Activated CD4-positive, CD25-positive, alpha-beta regulatory T cell treated with anti-CD3 and anti-CD28 coated beads, Interleukin-2, amount 50 U/mL, for 24 hours (primary cell): Measurements from ENCODE around the gene POLR2J2.
"Not testable (repeated sequence)": the region's sequence is repeated elsewhere in the genome, so short reads cannot be mapped to it uniquely, and the experiment has no call there.

Experiments used
- ATAC-seq, 2 donors: fragments of 150-1000 bp; cut with Tn5 transposase; one replicate each; pipeline ENCODE4 v1.10.0; 2021; ENCODE audit warnings: mild to moderate bottlenecking in 1 of 2, moderate library complexity in 1 of 2

The POLR2J2 gene

GRCh38 chr7:102667523-102667922 lies 3.9 kb downstream of the POLR2J2 start:
- not testable (repeated sequence) for ATAC-seq

GRCh38 chr7:102666850-102667249 lies 4.6 kb downstream of the POLR2J2 start:
- not testable (repeated sequence) for ATAC-seq

- not testable (repeated sequence) for ATAC-seq
These were observed 6.7 kb downstream of the POLR2J2 start for GRCh38 chr7:102664765-102665164.

GRCh38 chr7:102649924-102650323 lies 21.5 kb downstream of the POLR2J2 start, which contains the start of gene SPDYE2B:
TSS of gene SPDYE2B (plus strand) at chr7:102650319. CDS start at chr7:102652349, 2,030 bp downstream.
- ATAC-seq: not testable (repeated sequence)

GRCh38 chr7:102647813-102648212 lies 23.6 kb downstream of the POLR2J2 start:
- not testable (repeated sequence) for ATAC-seq

GRCh38 chr7:102643404-102643803 lies 28.1 kb downstream of the POLR2J2 start:
- ATAC-seq: not testable (repeated sequence)

- ATAC-seq: not testable (repeated sequence)
These were observed 28.8 kb downstream of the POLR2J2 start, which contains the start of gene UPK3BL1 for GRCh38 chr7:102642691-102643090. TSS of gene UPK3BL1 (minus strand) at chr7:102642791. CDS start at chr7:102642741, 50 bp downstream.

- not testable (repeated sequence) for ATAC-seq
These were observed 32.6 kb downstream of the POLR2J2 start for GRCh38 chr7:102638848-102639247.

- not testable (repeated sequence) for ATAC-seq
These were observed 34.5 kb downstream of the POLR2J2 start for GRCh38 chr7:102636956-102637355.

- ATAC-seq: not testable (repeated sequence)
These were observed 36.1 kb downstream of the POLR2J2 start for GRCh38 chr7:102635354-102635753.

GRCh38 chr7:102634299-102634698 lies 37.2 kb downstream of the POLR2J2 start:
- ATAC-seq: not testable (repeated sequence)

GRCh38 chr7:102630622-102631021 lies 40.8 kb downstream of the POLR2J2 start:
- not testable (repeated sequence) for ATAC-seq

- ATAC-seq: not testable (repeated sequence)
These were observed 44.1 kb downstream of the POLR2J2 start for GRCh38 chr7:102627271-102627904.

- ATAC-seq: not testable (repeated sequence)
These were observed 53.3 kb downstream of the POLR2J2 start for GRCh38 chr7:102618122-102618521.

GRCh38 chr7:102616507-102617125 lies 54.8 kb downstream of the POLR2J2 start, which contains the start of gene RASA4:
TSS of gene RASA4 (minus strand) at chr7:102616756. CDS start at chr7:102616689, 67 bp downstream.
- peak; percentile 96 to 97 for ATAC-seq
